Tracheal epithelial cell (primary cell): ENCODE results near the gene RGS8. TPM values are rescaled to one million over a fixed set of nuclear protein-coding genes. Genes with fewer than 3 reads are reported as not detected.

Experiments used
- total RNA-seq: library from RNA; depleted of rRNA; stranded (reverse); fragments of >200 nt; gene quantifications from 2 replicates; pipeline ENCODE4 v1.2.1, GENCODE V29; 2014

Gene RGS8
- total RNA-seq = not detected in 2 replicates

GRCh38 chr1:182684116-182684828 is at the start of gene RGS8:
Gene RGS8 (minus strand): TSS chr1:182684587. CDS start chr1:182669649, 14,938 bp downstream.

Other genes starting within 250 kb of the RGS8 start
- not detected in 2 replicates for gene RGSL1, start 234.4 kb downstream of the RGS8 start, total RNA-seq
- gene RNASEL, start 95.3 kb downstream of the RGS8 start, total RNA-seq = 5.5 and 5.8 TPM in 2 replicates
- 0.72 and 3.0 TPM in 2 replicates for gene RGS16, start 80.2 kb downstream of the RGS8 start, total RNA-seq
- gene NPL, start 105.2 kb upstream of the RGS8 start, total RNA-seq = 2.8 and 2.9 TPM in 2 replicates
- gene DHX9, start 154.8 kb upstream of the RGS8 start, total RNA-seq = 92.9 and 109 TPM in 2 replicates